Hepatocyte (in vitro differentiated cells): Measurements from ENCODE around the gene UNC13D. TPM values are rescaled to one million over a fixed set of nuclear protein-coding genes. Genes with fewer than 3 reads are reported as not detected.

ENCODE experiments used
- DNase-seq: peaks from one replicate; pipeline ENCODE4 v3.0.0-alpha.2; 2016; ENCODE audit warnings: low spot score
- H2AFZ ChIP-seq: fragments of 200-600 bp; sonication (generic); 2 replicates; pipeline ENCODE4 v1.6.0; 2016; ENCODE audit warnings: antibody characterized with exemption, mild to moderate bottlenecking
- H3K27ac ChIP-seq: fragments of 200-600 bp; sonication (generic); 2 replicates; pipeline ENCODE4 v1.5.1; 2016; ENCODE audit warnings: mild to moderate bottlenecking
- H3K27me3 ChIP-seq: fragments of 200-600 bp; sonication (generic); 2 replicates; pipeline ENCODE4 v1.6.1; 2016
- H3K36me3 ChIP-seq: fragments of 200-600 bp; sonication (generic); replicated peaks from 2 replicates; pipeline ENCODE4 v1.5.1; 2016; ENCODE audit warnings: low read depth; ENCODE audit not compliant: insufficient read depth
- H3K4me1 ChIP-seq: fragments of 200-600 bp; sonication (generic); 2 replicates; pipeline ENCODE4 v1.5.1; 2016; ENCODE audit warnings: mild to moderate bottlenecking, moderate library complexity; ENCODE audit not compliant: insufficient read depth
- H3K4me2 ChIP-seq: fragments of 200-600 bp; sonication (generic); 2 replicates; pipeline ENCODE4 v1.6.0; 2016
- H3K4me3 ChIP-seq: fragments of 200-600 bp; sonication (generic); 2 replicates; pipeline ENCODE4 v1.5.1; 2016; ENCODE audit warnings: mild to moderate bottlenecking
- H3K79me2 ChIP-seq: fragments of 200-600 bp; sonication (generic); 2 replicates; pipeline ENCODE4 v1.6.0; 2017; ENCODE audit warnings: mild to moderate bottlenecking
- H3K9me2 ChIP-seq: fragments of 200-600 bp; sonication (generic); replicated peaks from 2 replicates; pipeline ENCODE4 v1.6.0; 2017; ENCODE audit warnings: mild to moderate bottlenecking; ENCODE audit not compliant: insufficient read depth
- H3K9me3 ChIP-seq: fragments of 200-600 bp; sonication (generic); 2 replicates; pipeline ENCODE4 v1.5.1; 2016; ENCODE audit warnings: low read depth, mild to moderate bottlenecking
- H4K20me1 ChIP-seq: fragments of 200-600 bp; sonication (generic); 2 replicates; pipeline ENCODE4 v1.6.0; 2016; ENCODE audit warnings: mild to moderate bottlenecking; ENCODE audit not compliant: insufficient read depth, poor library complexity, severe bottlenecking
- CTCF ChIP-seq: fragments of 200-600 bp; sonication (generic); IDR thresholded peaks from 2 replicates; pipeline ENCODE4 v1.5.1; 2016; ENCODE audit warnings: antibody characterized with exemption, mild to moderate bottlenecking; ENCODE audit not compliant: poor library complexity
- EZH2 ChIP-seq: fragments of 200-600 bp; sonication (generic); IDR thresholded peaks from 2 replicates; pipeline ENCODE4 v1.6.1; 2016; ENCODE audit warnings: antibody characterized with exemption, mild to moderate bottlenecking, borderline replicate concordance
- EZH2phosphoT487 ChIP-seq: fragments of 200-600 bp; sonication (generic); IDR thresholded peaks from one replicate; pipeline ENCODE4 v1.6.1; 2018; ENCODE audit warnings: antibody characterized with exemption, mild to moderate bottlenecking, low read depth, moderate library complexity; ENCODE audit not compliant: unreplicated experiment, severe bottlenecking
- WGBS: methylation state at CpG from one replicate; pipeline ENCODE4 v1.1.6; 2016; ENCODE audit warnings: low lambda C conversion rate; ENCODE audit errors: missing lambda C conversion rate; 5-methylcytosine and 5-hydroxymethylcytosine counted together
- polyA plus RNA-seq: library from polyadenylated mRNA; unstranded; fragments of >200 nt; fragmentation: Nextera tagmentation; extraction: Ambion mirVana; gene quantifications from 2 replicates; pipeline ENCODE4 v1.2.1, GENCODE V29; 2016
- total RNA-seq: library from RNA; depleted of rRNA; stranded (reverse); fragments of >200 nt; gene quantifications from 2 replicates; pipeline ENCODE4 v1.2.3, GENCODE V29; 2014

UNC13D gene
- total and polyA plus RNA-seq, 2 experiments from 2014 or later: 2.2 to 8.8 TPM

- TF ChIP-seq CTCF (no peak), EZH2 (no peak), EZH2phosphoT487 (no peak)
- H3K4me2 ChIP-seq: no peak overlapping the region
- DNase-seq: no peak
- H3K4me1 ChIP-seq: peaks cover 9% of the 10 kb centered on the region
- H3K9me2 ChIP-seq: no peaks in the 10 kb centered on the region
- no peaks in the 10 kb centered on the region for H3K36me3 ChIP-seq
- H3K27me3 ChIP-seq: no peaks in the 10 kb centered on the region
- H3K4me3 ChIP-seq: no peak overlapping the region
- no peaks in the 10 kb centered on the region for H3K79me2 ChIP-seq
- WGBS: 75% methylated on average over 10 of the region's 10 CpGs
- H2AFZ ChIP-seq: no peak overlapping the region
- H3K9me3 ChIP-seq: no peaks in the 10 kb centered on the region
- H3K27ac ChIP-seq: no peak overlapping the region
- H4K20me1 ChIP-seq: no peaks in the 10 kb centered on the region
Measured at GRCh38 chr17:75832164-75832651, 12.0 kb downstream of the UNC13D start.

DNA sequence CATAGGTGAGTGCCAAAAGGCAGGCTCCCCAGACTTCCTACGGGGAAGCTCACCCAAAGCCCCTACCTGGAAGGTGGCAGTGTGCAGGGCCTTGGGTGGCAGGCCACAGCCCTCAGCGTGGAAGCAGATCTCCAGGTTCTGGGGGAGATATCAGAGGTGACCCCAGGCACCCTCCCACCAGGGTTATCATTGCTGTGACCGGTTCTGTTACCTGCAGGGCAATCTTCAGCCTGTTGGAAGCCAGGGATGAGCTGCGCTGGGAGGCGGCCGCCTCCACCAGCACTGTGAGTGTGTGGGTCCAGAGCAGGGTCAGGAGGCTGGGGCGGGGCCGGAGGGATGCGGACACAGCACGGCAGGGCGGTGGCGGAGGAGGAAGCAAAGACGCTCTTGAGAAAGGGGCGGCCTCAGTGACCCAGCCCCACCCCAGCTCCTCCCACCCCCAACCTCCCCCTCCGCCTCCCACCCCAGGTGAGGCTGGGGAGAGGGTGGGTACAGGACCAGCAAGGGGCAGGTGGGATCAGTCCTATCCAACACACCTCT, 13.1 kb downstream of the UNC13D start:
- TF ChIP-seq CTCF: no peak
- no peak overlapping the region for H3K27ac ChIP-seq
- H2AFZ ChIP-seq: no peak overlapping the region
- peaks cover 14% of the 10 kb centered on the region for H3K4me1 ChIP-seq
- H3K4me3 ChIP-seq: no peak overlapping the region
- WGBS: 75% methylated on average over 6 of the region's 15 CpGs
- no peak overlapping the region for H3K4me2 ChIP-seq
- no peak for DNase-seq
- no peaks in the 10 kb centered on the region for H3K9me3 ChIP-seq
- H3K27me3 ChIP-seq: no peaks in the 10 kb centered on the region
- H3K79me2 ChIP-seq: no peaks in the 10 kb centered on the region
- no peaks in the 10 kb centered on the region for H3K9me2 ChIP-seq
- H3K36me3 ChIP-seq: no peaks in the 10 kb centered on the region
- no peaks in the 10 kb centered on the region for H4K20me1 ChIP-seq

GRCh38 chr17:75830164-75831031, 13.8 kb downstream of the UNC13D start:
- H3K9me2 ChIP-seq: no peaks in the 10 kb centered on the region
- H3K9me3 ChIP-seq: no peaks in the 10 kb centered on the region
- H3K27me3 ChIP-seq: no peaks in the 10 kb centered on the region
- WGBS: 64% methylated on average over 25 of the region's 27 CpGs
- no peak overlapping the region for H3K4me2 ChIP-seq
- H2AFZ ChIP-seq: no peak overlapping the region
- TF ChIP-seq EZH2phosphoT487: no peak
- TF ChIP-seq CTCF: peak; percentile 42
- H3K4me1 ChIP-seq: peaks cover 16% of the 10 kb centered on the region
- H3K36me3 ChIP-seq: no peaks in the 10 kb centered on the region
- H3K79me2 ChIP-seq: no peaks in the 10 kb centered on the region
- DNase-seq: no peak
- no peak overlapping the region for H3K4me3 ChIP-seq
- no peaks in the 10 kb centered on the region for H4K20me1 ChIP-seq
- no peak overlapping the region for H3K27ac ChIP-seq
